Measurements from ENCODE around the gene CCM2.

CCM2 gene

DNA sequence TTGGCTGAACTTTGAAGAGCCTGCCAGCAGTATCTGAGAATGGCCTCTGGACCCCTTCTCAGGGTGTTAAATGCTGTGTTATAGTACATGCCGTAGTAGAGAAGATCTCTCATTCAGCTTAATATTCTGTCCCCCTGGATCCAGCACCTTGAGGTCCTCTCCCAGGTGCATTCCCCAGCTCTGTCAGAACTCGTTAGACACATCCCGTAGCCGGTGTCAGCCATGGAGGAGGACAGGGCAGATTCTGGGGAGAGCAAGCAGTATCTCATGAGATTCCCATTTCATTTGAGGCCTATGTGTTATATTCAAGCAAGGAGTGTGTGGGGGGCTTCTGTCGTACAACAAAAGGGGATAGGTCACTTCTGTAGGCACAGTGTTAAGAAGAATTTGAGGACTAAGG is 53.9 kb downstream of the CCM2 start:
- Histone ChIP-seq H3K4me1 (ENCODE audit: control insufficient read depth in 2 of 2, insufficient read depth in 2 of 2, low read length in 2 of 2) (no peaks in the 10 kb centered on the region), H3K36me3 (ENCODE audit: control insufficient read depth in 2 of 2, insufficient read depth in 2 of 2, low read length in 2 of 2) (peaks cover 9 to 14% of the 10 kb centered on the region in 2 donors), H3K9me3 (ENCODE audit: control insufficient read depth in 2 of 2, low read length in 2 of 2) (no peaks in the 10 kb centered on the region), H3K9ac (ENCODE audit: low read depth in 1 of 2, low read length in 2 of 2) (no peak overlapping the region), H3K27me3 (ENCODE audit: control insufficient read depth in 2 of 2, insufficient read depth in 2 of 2, low read length in 2 of 2) (no peaks in the 10 kb centered on the region), H3K4me3 (ENCODE audit: low read length in 2 of 2) (no peak overlapping the region), H3K27ac (ENCODE audit: low read depth in 2 of 2, low read length in 2 of 2) (no peak overlapping the region)

GRCh38 chr7:45054442-45054841 is 54.4 kb downstream of the CCM2 start:
- Histone ChIP-seq H3K9ac (ENCODE audit: low read depth in 1 of 2, low read length in 2 of 2) (no peak overlapping the region), H3K27ac (ENCODE audit: low read depth in 2 of 2, low read length in 2 of 2) (no peak overlapping the region), H3K36me3 (ENCODE audit: control insufficient read depth in 2 of 2, insufficient read depth in 2 of 2, low read length in 2 of 2) (peaks cover 9 to 11% of the 10 kb centered on the region in 2 donors), H3K4me3 (ENCODE audit: low read length in 2 of 2) (no peak overlapping the region), H3K4me1 (ENCODE audit: control insufficient read depth in 2 of 2, insufficient read depth in 2 of 2, low read length in 2 of 2) (no peaks in the 10 kb centered on the region), H3K9me3 (ENCODE audit: control insufficient read depth in 2 of 2, low read length in 2 of 2) (no peaks in the 10 kb centered on the region), H3K27me3 (ENCODE audit: control insufficient read depth in 2 of 2, insufficient read depth in 2 of 2, low read length in 2 of 2) (no peaks in the 10 kb centered on the region)

DNA sequence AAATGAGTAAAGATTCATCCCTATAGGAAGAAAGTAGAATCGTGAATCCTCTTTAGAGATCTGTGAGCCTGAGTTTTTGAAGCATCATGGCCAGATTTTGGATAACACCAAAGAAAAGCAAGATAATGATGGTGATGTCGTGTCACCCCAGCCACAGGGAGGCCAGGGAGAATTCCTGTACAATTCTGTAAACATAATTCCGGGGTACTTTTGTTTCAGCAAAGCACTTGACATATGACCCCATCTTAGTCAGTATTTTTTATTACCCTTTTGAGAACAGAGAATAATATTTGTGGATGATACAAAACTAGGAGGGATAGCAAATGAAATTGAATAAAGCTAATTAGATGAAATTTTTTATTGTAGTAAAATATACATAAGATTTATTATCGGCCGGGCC is 55.0 kb downstream of the CCM2 start:
- no peak overlapping the region for H3K9ac ChIP-seq (ENCODE audit: low read depth in 1 of 2, low read length in 2 of 2)
- H3K27me3 ChIP-seq (ENCODE audit: control insufficient read depth in 2 of 2, insufficient read depth in 2 of 2, low read length in 2 of 2): no peaks in the 10 kb centered on the region
- no peaks in the 10 kb centered on the region for H3K4me1 ChIP-seq (ENCODE audit: control insufficient read depth in 2 of 2, insufficient read depth in 2 of 2, low read length in 2 of 2)
- no peaks in the 10 kb centered on the region for H3K9me3 ChIP-seq (ENCODE audit: control insufficient read depth in 2 of 2, low read length in 2 of 2)
- H3K4me3 ChIP-seq (ENCODE audit: low read length in 2 of 2): no peak overlapping the region
- no peak overlapping the region for H3K27ac ChIP-seq (ENCODE audit: low read depth in 2 of 2, low read length in 2 of 2)
- peaks cover 8 to 11% of the 10 kb centered on the region in 2 donors for H3K36me3 ChIP-seq (ENCODE audit: control insufficient read depth in 2 of 2, insufficient read depth in 2 of 2, low read length in 2 of 2)

GRCh38 chr7:45055594-45056219 is 55.7 kb downstream of the CCM2 start:
- no peaks in the 10 kb centered on the region for H3K4me1 ChIP-seq (ENCODE audit: control insufficient read depth in 2 of 2, insufficient read depth in 2 of 2, low read length in 2 of 2)
- H3K9me3 ChIP-seq (ENCODE audit: control insufficient read depth in 2 of 2, low read length in 2 of 2): no peaks in the 10 kb centered on the region
- no peak overlapping the region for H3K27ac ChIP-seq (ENCODE audit: low read depth in 2 of 2, low read length in 2 of 2)
- peaks cover 5 to 11% of the 10 kb centered on the region in 2 donors for H3K36me3 ChIP-seq (ENCODE audit: control insufficient read depth in 2 of 2, insufficient read depth in 2 of 2, low read length in 2 of 2)
- no peak overlapping the region for H3K9ac ChIP-seq (ENCODE audit: low read depth in 1 of 2, low read length in 2 of 2)
- H3K27me3 ChIP-seq (ENCODE audit: control insufficient read depth in 2 of 2, insufficient read depth in 2 of 2, low read length in 2 of 2): no peaks in the 10 kb centered on the region
- no peak overlapping the region for H3K4me3 ChIP-seq (ENCODE audit: low read length in 2 of 2)

DNA sequence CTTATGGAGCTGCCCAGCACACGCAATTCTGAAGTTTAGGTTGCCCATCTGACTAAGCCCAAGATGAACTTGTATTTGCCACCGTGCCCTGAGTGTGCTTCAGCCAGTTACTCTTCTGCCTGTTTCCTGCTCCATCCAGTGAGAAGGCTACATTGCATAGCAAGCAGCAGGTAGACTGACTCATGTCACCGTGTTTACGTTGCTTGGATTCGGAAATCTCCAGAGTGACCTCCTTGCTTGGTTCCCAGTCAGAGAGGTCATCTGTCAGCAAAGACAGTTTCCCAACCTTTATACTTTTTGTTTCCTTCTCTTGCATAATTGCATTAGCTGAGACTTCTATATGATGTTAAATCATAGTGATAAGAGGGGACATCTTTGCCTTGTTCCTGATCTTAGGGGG is 57.9 kb downstream of the CCM2 start:
- Histone ChIP-seq H3K36me3 (ENCODE audit: control insufficient read depth in 2 of 2, insufficient read depth in 2 of 2, low read length in 2 of 2) (peaks cover 0 to 11% of the 10 kb centered on the region in 2 donors), H3K27me3 (ENCODE audit: control insufficient read depth in 2 of 2, insufficient read depth in 2 of 2, low read length in 2 of 2) (no peaks in the 10 kb centered on the region), H3K4me1 (ENCODE audit: control insufficient read depth in 2 of 2, insufficient read depth in 2 of 2, low read length in 2 of 2) (no peaks in the 10 kb centered on the region), H3K9me3 (ENCODE audit: control insufficient read depth in 2 of 2, low read length in 2 of 2) (no peaks in the 10 kb centered on the region), H3K4me3 (ENCODE audit: low read length in 2 of 2) (no peak overlapping the region), H3K27ac (ENCODE audit: low read depth in 2 of 2, low read length in 2 of 2) (no peak overlapping the region), H3K9ac (ENCODE audit: low read depth in 1 of 2, low read length in 2 of 2) (no peak overlapping the region)

GRCh38 chr7:45060295-45060694 is 60.3 kb downstream of the CCM2 start:
- H3K27ac ChIP-seq (ENCODE audit: low read depth in 2 of 2, low read length in 2 of 2): no peak overlapping the region
- no peaks in the 10 kb centered on the region for H3K4me1 ChIP-seq (ENCODE audit: control insufficient read depth in 2 of 2, insufficient read depth in 2 of 2, low read length in 2 of 2)
- H3K4me3 ChIP-seq (ENCODE audit: low read length in 2 of 2): no peak overlapping the region
- no peaks in the 10 kb centered on the region for H3K9me3 ChIP-seq (ENCODE audit: control insufficient read depth in 2 of 2, low read length in 2 of 2)
- H3K36me3 ChIP-seq (ENCODE audit: control insufficient read depth in 2 of 2, insufficient read depth in 2 of 2, low read length in 2 of 2): peaks cover 18 to 25% of the 10 kb centered on the region in 2 donors
- H3K27me3 ChIP-seq (ENCODE audit: control insufficient read depth in 2 of 2, insufficient read depth in 2 of 2, low read length in 2 of 2): no peaks in the 10 kb centered on the region
- H3K9ac ChIP-seq (ENCODE audit: low read depth in 1 of 2, low read length in 2 of 2): no peak overlapping the region

- H3K36me3 ChIP-seq (ENCODE audit: control insufficient read depth in 2 of 2, insufficient read depth in 2 of 2, low read length in 2 of 2): peaks cover 23 to 33% of the 10 kb centered on the region in 2 donors
- H3K4me1 ChIP-seq (ENCODE audit: control insufficient read depth in 2 of 2, insufficient read depth in 2 of 2, low read length in 2 of 2): no peaks in the 10 kb centered on the region
- H3K27me3 ChIP-seq (ENCODE audit: control insufficient read depth in 2 of 2, insufficient read depth in 2 of 2, low read length in 2 of 2): no peaks in the 10 kb centered on the region
- no peak overlapping the region for H3K4me3 ChIP-seq (ENCODE audit: low read length in 2 of 2)
- H3K27ac ChIP-seq (ENCODE audit: low read depth in 2 of 2, low read length in 2 of 2): no peak overlapping the region
- no peak overlapping the region for H3K9ac ChIP-seq (ENCODE audit: low read depth in 1 of 2, low read length in 2 of 2)
- no peaks in the 10 kb centered on the region for H3K9me3 ChIP-seq (ENCODE audit: control insufficient read depth in 2 of 2, low read length in 2 of 2)
These were observed 61.4 kb downstream of the CCM2 start for GRCh38 chr7:45061352-45061751.

DNA sequence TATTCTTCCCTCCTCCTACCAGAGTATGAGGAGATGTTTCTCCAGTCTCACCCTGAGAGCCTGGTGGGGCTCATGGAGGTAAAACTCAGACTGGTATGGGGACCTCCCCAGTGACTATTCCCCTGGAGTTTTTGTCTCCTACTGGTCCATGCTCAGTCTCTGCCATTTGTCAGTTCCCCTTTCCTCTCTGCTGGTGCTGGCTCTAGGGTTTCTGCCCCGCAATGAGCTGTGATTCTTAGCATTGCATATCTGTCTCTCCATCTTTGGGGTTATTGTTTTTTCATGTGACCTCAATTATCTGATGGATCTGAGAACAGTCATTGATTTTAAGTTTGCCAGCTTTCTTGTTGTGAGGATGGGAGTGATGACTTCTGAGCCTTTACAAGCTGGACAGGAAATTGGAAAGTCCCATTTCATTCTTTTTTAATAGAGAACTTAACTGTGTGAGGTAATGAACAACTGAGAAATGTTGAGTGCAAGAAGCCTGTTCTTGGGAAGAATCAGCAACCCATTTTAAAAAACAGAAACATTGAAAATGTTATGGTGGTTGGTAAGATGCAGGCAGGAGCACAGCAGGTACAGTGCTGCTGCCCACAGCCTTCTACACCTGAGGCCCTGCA is 61.9 kb downstream of the CCM2 start:
- H3K36me3 ChIP-seq (ENCODE audit: control insufficient read depth in 2 of 2, insufficient read depth in 2 of 2, low read length in 2 of 2): peaks cover 23 to 36% of the 10 kb centered on the region in 2 donors
- no peak overlapping the region for H3K27ac ChIP-seq (ENCODE audit: low read depth in 2 of 2, low read length in 2 of 2)
- H3K9me3 ChIP-seq (ENCODE audit: control insufficient read depth in 2 of 2, low read length in 2 of 2): no peaks in the 10 kb centered on the region
- H3K4me1 ChIP-seq (ENCODE audit: control insufficient read depth in 2 of 2, insufficient read depth in 2 of 2, low read length in 2 of 2): no peaks in the 10 kb centered on the region
- H3K9ac ChIP-seq (ENCODE audit: low read depth in 1 of 2, low read length in 2 of 2): no peak overlapping the region
- no peaks in the 10 kb centered on the region for H3K27me3 ChIP-seq (ENCODE audit: control insufficient read depth in 2 of 2, insufficient read depth in 2 of 2, low read length in 2 of 2)
- H3K4me3 ChIP-seq (ENCODE audit: low read length in 2 of 2): no peak overlapping the region

GRCh38 chr7:45064047-45064725 is 64.2 kb downstream of the CCM2 start:
- Histone ChIP-seq H3K36me3 (ENCODE audit: control insufficient read depth in 2 of 2, insufficient read depth in 2 of 2, low read length in 2 of 2) (peaks cover 36 to 47% of the 10 kb centered on the region in 2 donors), H3K4me3 (ENCODE audit: low read length in 2 of 2) (no peak overlapping the region), H3K4me1 (ENCODE audit: control insufficient read depth in 2 of 2, insufficient read depth in 2 of 2, low read length in 2 of 2) (no peaks in the 10 kb centered on the region), H3K9me3 (ENCODE audit: control insufficient read depth in 2 of 2, low read length in 2 of 2) (no peaks in the 10 kb centered on the region), H3K9ac (ENCODE audit: low read depth in 1 of 2, low read length in 2 of 2) (no peak overlapping the region), H3K27ac (ENCODE audit: low read depth in 2 of 2, low read length in 2 of 2) (no peak overlapping the region), H3K27me3 (ENCODE audit: control insufficient read depth in 2 of 2, insufficient read depth in 2 of 2, low read length in 2 of 2) (no peaks in the 10 kb centered on the region)
